Inferior parietal cortex (tissue), 1 donor: Measurements from ENCODE around the gene TSHZ1.

ENCODE experiments used
- DNase-seq: peaks from one replicate; pipeline ENCODE4 v3.0.0-alpha.2; 2016; ENCODE audit errors: extremely low spot score

The TSHZ1 gene

DNA sequence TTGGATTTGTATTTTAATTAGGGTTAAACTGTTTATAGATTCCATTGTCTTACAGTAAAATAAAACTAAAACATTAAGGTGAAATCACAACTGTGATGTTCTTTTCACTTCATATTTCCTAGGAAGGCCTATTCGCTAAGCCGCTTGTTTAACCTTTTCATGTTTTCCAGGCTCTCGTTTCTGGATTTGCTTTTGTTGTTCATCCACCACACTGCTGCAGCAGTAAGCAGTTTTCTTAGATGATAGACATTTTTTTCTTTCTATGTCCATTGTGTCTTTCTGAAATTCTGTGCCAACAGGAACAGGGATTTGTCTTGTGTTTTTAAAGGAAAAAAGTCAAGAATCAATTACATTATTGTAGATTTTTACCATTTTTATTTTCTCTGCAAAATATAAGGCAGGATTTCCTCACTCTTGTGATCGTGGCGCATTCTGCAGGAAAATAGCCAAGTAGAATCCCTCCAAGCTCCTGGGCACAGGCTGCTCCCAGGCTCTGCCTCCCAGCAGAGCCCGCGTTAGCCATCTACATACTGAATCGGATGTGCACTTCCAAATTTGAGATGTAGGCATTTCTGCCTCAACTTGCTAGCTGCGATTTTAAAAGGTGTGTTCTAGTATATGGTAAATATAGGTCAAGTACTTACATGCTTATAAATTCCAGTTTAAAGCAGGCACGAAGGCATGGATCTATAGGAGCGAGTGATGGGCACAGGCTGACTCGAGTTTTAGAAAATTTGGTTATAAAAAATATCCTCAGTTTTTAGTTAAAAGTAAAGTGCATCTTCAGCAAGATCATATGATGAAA, 10.2 kb downstream of the TSHZ1 start:
- DNase-seq, result no peak

- no peak for DNase-seq
Measured at GRCh38 chr18:75221397-75221796, 10.8 kb downstream of the TSHZ1 start.

GRCh38 chr18:75221897-75222296, 11.3 kb downstream of the TSHZ1 start:
- no peak for DNase-seq

GRCh38 chr18:75222407-75222806, 11.8 kb downstream of the TSHZ1 start:
- DNase-seq, result no peak

- DNase-seq, result no peak
Measured at GRCh38 chr18:75223687-75224347, 13.2 kb downstream of the TSHZ1 start.

DNA sequence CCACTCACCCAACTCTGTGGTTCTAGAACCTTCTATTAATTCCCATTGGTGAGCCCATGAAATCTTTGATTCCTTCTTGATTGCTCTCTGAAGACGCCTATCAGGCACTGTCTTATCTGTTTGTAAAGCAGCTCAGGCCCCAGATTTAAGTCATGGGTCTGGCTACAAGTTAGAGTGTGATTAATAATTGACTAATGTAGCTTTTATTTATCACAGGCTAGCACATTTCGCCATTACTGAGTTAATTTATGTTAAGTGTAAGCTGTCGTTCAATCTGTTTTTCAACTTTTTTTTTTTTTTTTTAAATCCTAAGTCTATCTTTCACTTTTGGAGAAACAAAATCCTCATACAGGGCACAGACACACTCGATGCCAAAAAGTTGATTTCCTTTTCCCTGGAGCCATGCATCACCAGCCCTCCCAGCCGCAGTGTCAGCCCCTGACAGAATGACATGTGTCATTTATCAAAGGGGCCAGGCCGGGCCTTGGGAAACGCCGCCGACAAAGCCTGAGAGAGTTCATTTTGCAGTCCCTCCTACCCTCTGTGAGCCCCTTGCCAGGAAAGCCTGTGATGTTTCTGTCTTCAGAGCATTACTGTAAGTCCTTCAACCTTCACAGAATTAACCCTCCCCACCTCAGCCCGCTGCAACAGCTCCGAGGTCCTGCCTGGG, 15.8 kb downstream of the TSHZ1 start:
- peak; percentile 14 for DNase-seq

DNA sequence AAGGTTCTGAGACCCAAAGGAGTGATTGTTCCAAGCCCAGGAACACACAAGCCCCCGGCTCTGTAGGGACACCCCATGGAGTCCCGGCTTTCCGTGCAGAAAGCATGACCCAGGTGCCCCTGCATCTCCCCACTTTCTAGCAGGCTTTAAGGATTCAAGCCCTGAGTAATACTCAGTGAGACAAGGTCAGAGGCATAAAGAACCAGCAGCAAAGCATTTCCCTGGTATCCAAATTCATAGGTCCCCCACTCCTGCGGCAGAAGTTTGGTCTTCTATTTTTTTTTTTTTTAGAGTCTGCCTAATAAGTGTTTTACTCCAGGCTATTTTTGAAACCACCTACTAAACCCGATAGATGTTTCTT, 16.3 kb downstream of the TSHZ1 start:
- DNase-seq, result no peak

DNA sequence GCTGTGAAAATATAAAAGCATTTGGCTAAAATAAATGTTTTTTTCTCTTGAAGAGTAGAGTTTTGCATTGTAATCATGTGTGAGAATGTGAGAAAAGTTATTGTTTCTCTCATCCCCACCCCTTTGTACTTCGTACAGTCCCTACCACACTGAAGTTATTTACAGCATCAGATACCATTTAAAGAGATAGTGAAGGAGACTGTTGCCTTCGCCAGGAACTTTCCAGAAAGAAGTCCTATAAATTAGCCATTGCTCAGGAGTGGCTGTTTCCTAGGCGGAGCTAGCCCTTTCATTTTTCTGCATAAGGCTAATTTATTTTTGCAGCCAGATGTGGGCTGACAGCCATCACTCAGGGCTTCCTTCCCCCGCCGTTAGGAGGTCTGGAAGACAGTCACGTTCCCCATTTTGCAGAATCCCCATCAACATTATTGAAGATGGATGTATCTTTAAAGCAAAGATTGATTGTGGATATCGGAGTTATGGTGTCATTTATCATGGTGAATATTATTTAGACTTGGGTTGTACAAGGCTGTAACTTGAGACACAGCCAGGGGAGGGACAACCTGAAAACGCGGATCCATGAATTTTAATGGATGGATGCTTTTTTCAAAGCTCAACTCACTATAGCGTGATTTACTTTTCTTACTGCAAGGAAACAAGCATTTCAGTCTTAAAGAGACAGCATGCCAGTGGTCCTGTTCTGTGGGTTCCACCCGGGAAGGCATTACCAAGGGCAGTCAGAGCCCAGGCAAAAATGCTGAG, 17.1 kb downstream of the TSHZ1 start:
- no peak for DNase-seq

DNA sequence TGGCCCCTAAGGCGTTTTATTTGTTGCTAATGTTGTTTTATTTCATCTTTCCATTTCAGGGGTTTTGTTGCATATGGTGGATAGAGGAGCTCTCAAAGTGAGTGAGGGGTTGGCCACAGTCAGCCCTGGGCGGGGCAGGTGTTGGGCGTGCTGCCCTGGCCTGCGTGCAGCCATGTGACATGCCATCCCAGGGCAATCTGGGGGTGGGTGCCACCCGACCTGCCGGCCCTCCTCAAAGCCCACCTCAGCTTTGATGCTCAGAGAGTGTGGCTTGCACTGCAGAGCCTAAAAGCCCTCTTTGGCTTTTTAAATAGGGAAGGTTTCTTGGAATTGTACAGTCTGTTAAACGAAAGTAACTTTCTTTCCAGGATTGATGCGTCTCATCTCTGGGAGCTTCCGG, 18.4 kb downstream of the TSHZ1 start:
- DNase-seq, result no peak

DNA sequence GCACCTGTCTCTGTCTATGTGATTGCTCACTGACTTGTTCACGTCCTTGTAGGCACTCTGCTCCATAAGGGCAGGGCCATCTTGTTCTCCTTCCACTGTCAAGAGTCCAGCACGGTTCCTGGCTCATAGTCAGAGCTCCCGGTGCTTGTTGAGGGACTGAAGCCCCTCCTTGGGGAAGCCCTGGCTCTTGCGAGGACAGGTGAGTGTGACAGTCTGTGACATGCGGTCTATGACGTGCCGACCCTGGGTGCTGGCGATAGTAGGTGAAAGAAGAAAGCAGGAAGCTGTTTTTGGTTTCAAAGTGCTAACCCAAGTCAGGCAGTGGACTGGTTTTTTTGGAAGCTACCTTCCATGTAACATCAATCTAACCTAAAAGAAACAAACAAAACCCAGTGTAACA, 18.8 kb downstream of the TSHZ1 start:
- no peak for DNase-seq

DNA sequence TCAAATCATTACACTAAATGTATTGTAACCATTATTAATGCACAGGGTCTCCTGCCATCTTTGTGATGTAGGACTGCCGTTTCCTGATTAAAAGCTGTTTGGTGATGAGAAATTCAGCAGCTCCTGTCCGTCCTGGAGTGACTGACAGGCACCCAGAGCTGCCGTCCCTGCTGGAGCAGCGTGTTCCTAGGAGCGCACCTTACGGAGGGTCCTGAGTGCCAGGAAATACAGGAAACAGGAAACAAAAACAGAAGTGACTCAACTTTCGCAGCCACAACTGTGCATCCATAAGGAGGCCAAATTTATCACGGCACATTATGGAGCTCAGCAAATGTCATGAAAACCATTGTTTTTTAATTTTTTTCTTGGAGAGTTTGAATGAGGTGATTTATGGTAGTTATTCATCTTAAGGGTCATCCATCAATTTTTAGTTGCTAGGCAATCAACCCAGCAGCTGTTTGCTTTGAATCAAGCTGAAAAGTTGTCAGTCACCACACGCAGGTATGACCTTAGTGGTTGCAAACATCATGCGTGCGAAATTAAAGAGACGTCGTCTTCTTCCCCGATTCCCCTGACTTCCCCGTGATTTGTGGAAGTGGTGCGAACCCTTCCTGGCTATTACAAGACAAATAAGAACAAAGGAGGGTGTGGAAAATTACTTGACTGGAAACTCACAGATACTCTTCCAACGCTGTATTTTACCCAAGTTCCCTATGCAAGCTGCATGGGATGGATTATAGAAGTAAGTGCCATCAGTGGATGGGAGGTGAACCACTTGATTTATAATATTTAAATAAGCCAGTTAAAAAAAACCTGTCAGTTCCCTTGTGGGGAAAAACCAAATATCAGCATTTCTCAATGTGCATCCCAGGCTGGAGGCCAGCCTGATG, 19.8 kb downstream of the TSHZ1 start:
- DNase-seq, result no peak

DNA sequence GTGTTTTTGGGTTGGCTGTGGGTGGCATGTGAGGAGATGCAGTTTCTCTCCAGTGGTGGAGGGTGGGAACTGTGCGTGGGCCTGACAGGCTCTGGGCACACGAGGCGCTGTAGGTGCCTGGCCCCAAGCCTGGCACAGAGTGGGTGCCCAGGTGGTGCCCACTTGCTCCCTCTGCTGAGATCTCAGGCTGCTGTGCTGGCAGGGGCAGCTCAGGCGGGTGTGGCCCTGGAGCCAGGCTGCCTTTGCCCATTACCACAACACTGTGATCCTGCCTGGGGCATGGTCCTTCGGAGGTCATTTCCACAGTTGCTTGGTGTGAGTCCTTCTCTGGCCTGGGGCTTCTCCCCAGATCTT, 20.4 kb downstream of the TSHZ1 start:
- DNase-seq, result no peak

GRCh38 chr18:75234901-75235300, 24.3 kb downstream of the TSHZ1 start:
- DNase-seq, result no peak

DNA sequence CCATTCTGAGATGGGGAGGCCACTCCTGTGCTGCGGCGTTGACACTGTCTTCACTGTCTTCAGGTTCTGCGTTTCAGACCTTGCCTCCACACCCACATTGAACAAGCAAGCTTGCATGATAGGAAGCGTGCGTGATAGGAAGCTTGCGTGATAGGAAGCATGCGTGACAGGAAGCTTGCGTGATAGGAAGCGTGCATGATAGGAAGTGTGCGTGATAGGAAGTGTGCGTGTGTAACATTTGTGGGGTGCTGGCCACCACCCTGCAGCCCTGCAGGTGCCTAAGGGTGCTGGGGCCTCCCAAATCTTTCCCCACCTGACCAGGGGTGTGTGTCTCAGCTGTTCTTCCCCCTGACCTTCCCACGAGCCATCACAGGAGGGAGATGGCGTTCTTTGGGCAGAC, 25.3 kb downstream of the TSHZ1 start:
- no peak for DNase-seq

GRCh38 chr18:75238100-75238499, 27.5 kb downstream of the TSHZ1 start:
- DNase-seq, result no peak

GRCh38 chr18:75238786-75239185, 28.2 kb downstream of the TSHZ1 start:
- no peak for DNase-seq

DNA sequence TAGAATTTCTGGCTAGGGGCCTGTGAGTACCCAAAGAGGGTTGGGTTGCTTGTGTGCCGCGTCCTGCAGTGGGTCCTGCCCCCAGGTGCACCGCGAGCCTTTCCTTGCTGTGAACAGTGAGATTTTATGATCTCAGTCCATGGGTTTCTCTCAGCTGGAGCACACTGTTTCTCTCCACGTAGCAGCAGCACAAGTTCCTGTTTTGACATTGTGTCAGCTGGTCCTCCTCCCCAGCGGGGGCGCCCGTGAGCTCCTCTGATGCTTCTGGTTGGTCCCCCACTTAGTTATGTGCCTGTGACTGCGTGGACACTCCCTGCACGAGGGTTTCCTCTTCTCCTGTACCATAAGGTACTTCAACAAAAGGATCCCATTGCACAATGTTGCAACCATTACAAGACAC, 29.8 kb downstream of the TSHZ1 start:
- DNase-seq, result no peak

DNA sequence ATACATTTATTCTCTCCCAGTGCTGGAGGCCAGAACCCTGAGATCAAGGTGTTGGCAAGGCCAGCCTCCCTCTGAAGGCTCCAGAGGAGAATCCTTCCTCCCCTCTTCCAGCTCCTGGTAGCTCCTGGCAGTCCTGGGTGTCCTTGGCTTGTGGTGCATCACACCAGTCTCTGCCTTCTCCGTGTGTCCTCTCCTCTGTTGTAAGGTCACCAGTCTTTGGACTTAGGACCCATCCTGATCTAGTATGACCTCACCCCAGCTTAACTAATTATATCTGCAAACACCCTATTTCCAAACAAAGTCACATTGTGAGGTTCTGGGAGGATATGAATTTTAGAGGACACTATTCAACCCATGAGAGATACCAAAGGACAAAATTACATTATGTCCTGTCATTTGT, 31.1 kb downstream of the TSHZ1 start:
- no peak for DNase-seq

DNA sequence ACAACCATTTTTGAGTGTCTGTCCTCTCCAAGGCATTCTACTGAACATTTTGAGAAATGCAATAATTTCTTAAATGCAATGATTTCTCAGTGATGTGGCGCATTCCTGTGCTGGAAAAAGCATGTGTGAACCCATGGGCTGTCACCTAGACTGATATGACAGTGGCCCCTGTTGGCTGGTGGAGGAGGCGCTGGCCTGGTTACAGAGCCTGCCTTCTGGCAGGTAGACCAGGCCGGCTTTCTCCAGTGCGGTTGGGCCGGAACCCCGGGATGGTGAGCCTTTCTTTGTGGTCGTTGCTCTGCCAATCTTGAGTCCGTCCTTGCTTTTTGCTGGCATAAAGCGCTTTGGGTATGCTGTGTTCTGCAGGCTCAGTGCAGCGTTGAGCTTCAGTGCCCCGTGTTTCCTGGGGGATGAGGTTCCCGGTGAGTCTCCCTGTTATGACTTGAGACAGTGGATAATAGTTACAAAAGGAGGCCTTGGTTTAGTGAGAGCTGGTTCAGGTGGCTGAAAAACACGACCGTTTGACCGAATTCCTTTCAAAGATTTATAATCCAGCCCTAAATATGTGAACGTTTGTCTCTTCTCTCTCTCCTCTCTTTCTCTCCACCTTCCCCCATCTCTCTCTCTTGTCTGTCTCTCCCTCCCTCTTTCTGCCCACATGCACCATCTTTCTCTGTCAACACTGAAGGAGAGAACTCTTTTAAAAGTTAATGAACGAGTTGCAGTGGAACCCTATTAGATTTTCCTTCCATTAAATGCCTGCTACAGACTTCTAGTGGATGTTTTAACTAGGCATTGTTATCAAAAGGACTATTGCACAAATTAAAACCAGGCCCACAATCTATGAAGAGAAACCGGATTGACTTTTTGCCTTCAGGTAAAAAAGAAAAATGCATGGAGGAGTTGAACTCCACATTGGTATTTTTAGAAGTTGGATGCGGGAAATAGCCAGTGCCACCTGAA, 34.0 kb downstream of the TSHZ1 start:
- no peak for DNase-seq
